ENCODE results near the gene COX20. TPM values are rescaled to one million over a fixed set of nuclear protein-coding genes. Genes with fewer than 3 reads are reported as not detected.
A peak's percentile ranks its signal among the peaks of the same experiment; 100 is the strongest.

Gene COX20
- total RNA-seq (10 to 100 TPM; 20.7 to 30.9 (median 23.2) TPM), polyA plus RNA-seq (10 to 100 TPM; 38.4 to 45.4 (median 39.6) TPM)
- long read RNA-seq, donor 1, transcript COX20-203 (4 exons, 2,631 nt): major isoform, 20 of 247 reads
- long read RNA-seq, donor 1, transcript COX20-202 (3 exons, 1,005 nt): minor isoform, 12 of 247 reads
- long read RNA-seq, donor 1, partial matches to known transcripts: 146 of 247 reads
- long read RNA-seq, donor 1, other reads (novel, unspliced or antisense): 68 of 247 reads
- long read RNA-seq, donor 2, transcript COX20-203 (4 exons, 2,631 nt): major isoform, 15 of 207 reads
- long read RNA-seq, donor 2, transcript COX20-202 (3 exons, 1,005 nt): minor isoform, 11 of 207 reads
- long read RNA-seq, donor 2, partial matches to known transcripts: 111 of 207 reads
- long read RNA-seq, donor 2, other reads (novel, unspliced or antisense): 66 of 207 reads

DNA sequence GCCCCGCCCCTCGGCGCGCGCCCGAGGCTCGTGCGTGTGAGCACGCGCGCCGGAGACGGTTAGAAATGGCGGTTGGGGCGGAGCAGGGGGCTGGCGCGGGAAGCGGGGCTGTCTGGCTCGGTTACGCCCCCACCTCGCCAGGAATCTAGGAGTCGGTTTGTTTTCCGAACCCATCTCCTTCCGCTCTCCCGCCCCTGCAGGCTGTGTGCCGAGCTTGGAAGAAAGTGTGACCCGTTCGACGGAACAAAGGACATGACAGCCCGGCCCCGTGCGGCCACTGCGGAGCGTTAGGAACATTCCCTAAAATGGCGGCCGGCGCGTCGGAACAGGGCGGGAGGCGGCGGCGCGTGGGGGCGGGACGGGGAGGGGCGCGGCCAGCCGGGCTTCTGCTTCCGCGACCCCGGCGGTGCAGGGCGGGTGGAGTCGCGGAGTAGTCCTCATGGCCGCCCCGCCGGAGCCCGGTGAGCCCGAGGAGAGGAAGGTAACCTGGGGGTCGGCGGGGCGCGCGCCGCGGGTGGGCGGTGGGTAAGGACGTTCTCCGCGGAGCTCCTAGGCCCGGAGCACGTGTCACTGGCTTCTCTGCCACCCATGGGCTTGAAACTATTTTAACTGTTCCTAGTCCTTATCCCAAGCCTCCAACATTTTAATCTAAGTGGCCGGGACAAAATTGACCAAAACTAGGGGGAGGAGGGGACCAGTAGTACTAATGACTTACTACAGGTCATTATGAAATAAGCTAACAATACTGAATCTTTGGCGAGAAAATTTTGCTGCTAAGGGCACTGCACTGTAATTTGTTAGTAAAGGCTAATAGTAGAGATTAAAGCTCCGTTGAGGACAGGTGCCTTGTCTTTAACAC, at the start of gene COX20:
Gene COX20 (plus strand): TSS at position 383 of the 859 bp plus-strand sequence. CDS start 57 bp downstream, at position 440.
- Histone ChIP-seq H3K27me3 (replicated peaks in 1 of 7) (no peaks in the 10 kb centered on the region), H3K27ac (peak within 1 kb of the TSS; percentile 96 to 99 (median 99)), H3K36me3 (peaks cover 0 to 24% (median 4%) of the 10 kb centered on the region in 6 donors), H3K4me1 (peaks cover 30 to 64% (median 53%) of the 10 kb centered on the region in 6 donors), H3K4me3 (peak within 1 kb of the TSS; percentile 57 to 76 (median 70)), H3K9me3 (no peaks in the 10 kb centered on the region)
- intact Hi-C loops (cut with DNase I; ENCODE audit: low total_unique reads): loop anchor here (10.0 kb wide), 1 partner anchor 129 kb away; a partner anchor contains a TSS
- WGBS, 5 donors: 0 to 1% (median 0%) methylated on average over 23 to 77 of the region's 77 CpGs
- TF ChIP-seq POLR2AphosphoS5 (IDR thresholded peaks at IDR 0.05) (peak; percentile 86 to 95 (median 94)), POLR2A (IDR thresholded peaks at IDR 0.05) (peak; percentile 1 to 67 (median 45))
- TF ChIP-seq, protein P1, sequence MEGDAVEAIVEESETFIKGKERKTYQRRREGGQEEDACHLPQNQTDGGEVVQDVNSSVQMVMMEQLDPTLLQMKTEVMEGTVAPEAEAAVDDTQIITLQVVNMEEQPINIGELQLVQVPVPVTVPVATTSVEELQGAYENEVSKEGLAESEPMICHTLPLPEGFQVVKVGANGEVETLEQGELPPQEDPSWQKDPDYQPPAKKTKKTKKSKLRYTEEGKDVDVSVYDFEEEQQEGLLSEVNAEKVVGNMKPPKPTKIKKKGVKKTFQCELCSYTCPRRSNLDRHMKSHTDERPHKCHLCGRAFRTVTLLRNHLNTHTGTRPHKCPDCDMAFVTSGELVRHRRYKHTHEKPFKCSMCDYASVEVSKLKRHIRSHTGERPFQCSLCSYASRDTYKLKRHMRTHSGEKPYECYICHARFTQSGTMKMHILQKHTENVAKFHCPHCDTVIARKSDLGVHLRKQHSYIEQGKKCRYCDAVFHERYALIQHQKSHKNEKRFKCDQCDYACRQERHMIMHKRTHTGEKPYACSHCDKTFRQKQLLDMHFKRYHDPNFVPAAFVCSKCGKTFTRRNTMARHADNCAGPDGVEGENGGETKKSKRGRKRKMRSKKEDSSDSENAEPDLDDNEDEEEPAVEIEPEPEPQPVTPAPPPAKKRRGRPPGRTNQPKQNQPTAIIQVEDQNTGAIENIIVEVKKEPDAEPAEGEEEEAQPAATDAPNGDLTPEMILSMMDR (IDR thresholded peaks at IDR 0.05 in 8 of 11, conservative IDR thresholded peaks at IDR 0.05 in 3 of 11): peak in 2 of 11 experiments; percentile 15 to 33
- peak; percentile 96 for DNase-seq

GRCh38 chr1:244788493-244789275, 46.8 kb upstream of the COX20 start:
- 74 to 90% (median 81%) methylated on average over 12 to 23 of the region's 23 CpGs for WGBS, 5 donors
- TF ChIP-seq POLR2AphosphoS5 (IDR thresholded peaks at IDR 0.05) (no peak), POLR2A (IDR thresholded peaks at IDR 0.05) (no peak)
- TF ChIP-seq, protein P1 (IDR thresholded peaks at IDR 0.05 in 8 of 11, conservative IDR thresholded peaks at IDR 0.05 in 3 of 11): no peak
- Histone ChIP-seq H3K27ac (no peak overlapping the region), H3K27me3 (replicated peaks in 1 of 7) (peaks cover 0 to 5% (median 0%) of the 10 kb centered on the region in 7 donors), H3K4me1 (no peaks in the 10 kb centered on the region), H3K36me3 (no peaks in the 10 kb centered on the region), H3K9me3 (no peaks in the 10 kb centered on the region), H3K4me3 (no peak overlapping the region)
- intact Hi-C loops (cut with DNase I; ENCODE audit: low total_unique reads): no loop called here
- DNase-seq: no peak

- no peak overlapping the region for H3K27ac ChIP-seq
- H3K4me1 ChIP-seq: no peaks in the 10 kb centered on the region
- no peaks in the 10 kb centered on the region for H3K36me3 ChIP-seq
- no peaks in the 10 kb centered on the region for H3K9me3 ChIP-seq
- no peak for DNase-seq
- peaks cover 0 to 5% (median 0%) of the 10 kb centered on the region in 7 donors for H3K27me3 ChIP-seq (replicated peaks in 1 of 7)
- no peak overlapping the region for H3K4me3 ChIP-seq
- 50 to 62% (median 57%) methylated on average over 4 of the region's 4 CpGs for WGBS, 5 donors
- intact Hi-C loops (cut with DNase I; ENCODE audit: low total_unique reads): no loop called here
- TF ChIP-seq, protein P1 (IDR thresholded peaks at IDR 0.05 in 8 of 11, conservative IDR thresholded peaks at IDR 0.05 in 3 of 11): no peak
- TF ChIP-seq POLR2AphosphoS5 (IDR thresholded peaks at IDR 0.05): no peak
- TF ChIP-seq POLR2A (IDR thresholded peaks at IDR 0.05): no peak
These were observed 46.2 kb upstream of the COX20 start for GRCh38 chr1:244789276-244789580.

All from spleen (tissue), 13 donors.